ENCODE results near the gene RFPL2.
"Not testable (repeated sequence)": the region's sequence is repeated elsewhere in the genome, so short reads cannot be mapped to it uniquely, and the experiment has no call there.

RFPL2 gene

DNA sequence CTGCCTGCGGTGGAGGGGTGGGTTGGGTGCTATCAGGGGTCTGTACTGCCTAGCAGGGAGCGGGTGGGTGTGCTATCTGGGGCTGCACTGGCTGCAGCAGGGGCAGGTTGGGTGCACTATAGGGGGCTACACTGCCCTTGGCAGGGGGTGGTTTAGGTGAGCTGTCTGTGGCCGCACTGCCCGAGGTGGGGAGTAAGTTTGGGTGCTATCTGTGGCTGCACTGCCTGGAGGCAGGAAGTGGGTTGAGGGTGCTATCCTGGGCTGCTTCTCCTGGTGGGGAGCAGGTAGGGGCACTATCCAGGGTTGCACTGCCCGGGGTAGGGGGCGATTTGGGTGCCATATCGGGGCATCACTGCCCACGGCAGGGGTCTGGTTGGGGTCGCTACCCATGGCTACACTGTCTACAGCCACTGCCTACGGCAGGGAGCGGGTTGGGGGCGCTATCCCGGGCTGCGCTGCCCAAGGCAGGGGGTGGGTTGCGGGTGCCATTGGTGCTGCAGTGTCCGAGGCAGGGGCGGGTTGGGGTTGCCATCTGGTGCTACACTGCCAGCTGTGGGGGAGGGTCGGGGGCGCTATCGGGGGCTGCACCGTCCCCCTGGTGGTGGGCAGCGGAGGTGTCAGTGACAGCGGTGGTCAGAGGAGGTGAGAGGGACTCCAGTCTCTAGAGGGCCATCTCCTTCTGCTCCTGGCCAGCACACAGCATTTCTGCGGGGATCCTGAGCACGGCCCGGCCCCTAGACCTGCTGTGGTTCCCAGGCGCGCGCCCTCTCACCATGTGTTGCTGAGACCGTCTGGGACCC is 1.3 kb upstream of the RFPL2 start:
- peak; percentile 49 for DNase-seq (ENCODE audit: low spot score)

DNA sequence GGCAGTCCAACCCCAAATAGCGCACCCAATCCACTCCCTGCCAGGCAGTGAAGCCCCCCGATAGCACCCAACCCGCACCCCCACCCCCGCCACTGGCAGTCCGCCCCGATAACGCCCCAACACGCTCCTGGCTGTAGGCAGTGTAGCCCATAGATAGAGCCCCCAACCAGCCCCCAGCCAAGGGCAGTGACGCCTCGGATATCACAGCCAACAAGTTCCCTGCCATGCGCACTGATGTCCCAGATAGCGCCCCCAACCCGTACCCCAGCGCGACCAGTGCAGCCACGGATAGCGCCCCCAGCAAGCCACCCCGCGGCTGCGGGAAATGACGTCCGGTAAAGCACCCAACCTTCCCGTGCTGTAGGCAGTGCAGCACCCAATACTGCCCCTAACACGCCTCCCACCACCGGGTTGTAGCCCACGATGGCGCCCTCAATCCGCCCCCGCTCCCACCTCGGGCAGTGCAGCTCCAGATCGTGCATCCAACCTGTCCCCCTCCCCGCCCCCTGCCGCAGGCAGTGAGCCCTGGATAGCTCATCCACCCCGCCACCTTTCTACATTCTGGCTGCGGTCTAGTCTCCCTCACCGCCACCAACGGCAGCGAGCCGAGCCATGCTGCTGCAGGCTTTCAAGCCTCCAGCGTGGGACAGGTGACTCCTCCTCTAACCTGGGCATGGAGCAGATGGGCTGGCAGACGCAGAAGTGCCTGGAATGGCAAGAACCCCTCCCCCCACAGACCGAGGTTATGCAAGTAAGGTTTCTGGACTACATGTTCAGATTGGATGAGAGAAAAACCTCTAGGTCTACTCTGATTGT is 625 bp downstream of the RFPL2 start:
- DNase-seq (ENCODE audit: low spot score) = peak; percentile 77

DNA sequence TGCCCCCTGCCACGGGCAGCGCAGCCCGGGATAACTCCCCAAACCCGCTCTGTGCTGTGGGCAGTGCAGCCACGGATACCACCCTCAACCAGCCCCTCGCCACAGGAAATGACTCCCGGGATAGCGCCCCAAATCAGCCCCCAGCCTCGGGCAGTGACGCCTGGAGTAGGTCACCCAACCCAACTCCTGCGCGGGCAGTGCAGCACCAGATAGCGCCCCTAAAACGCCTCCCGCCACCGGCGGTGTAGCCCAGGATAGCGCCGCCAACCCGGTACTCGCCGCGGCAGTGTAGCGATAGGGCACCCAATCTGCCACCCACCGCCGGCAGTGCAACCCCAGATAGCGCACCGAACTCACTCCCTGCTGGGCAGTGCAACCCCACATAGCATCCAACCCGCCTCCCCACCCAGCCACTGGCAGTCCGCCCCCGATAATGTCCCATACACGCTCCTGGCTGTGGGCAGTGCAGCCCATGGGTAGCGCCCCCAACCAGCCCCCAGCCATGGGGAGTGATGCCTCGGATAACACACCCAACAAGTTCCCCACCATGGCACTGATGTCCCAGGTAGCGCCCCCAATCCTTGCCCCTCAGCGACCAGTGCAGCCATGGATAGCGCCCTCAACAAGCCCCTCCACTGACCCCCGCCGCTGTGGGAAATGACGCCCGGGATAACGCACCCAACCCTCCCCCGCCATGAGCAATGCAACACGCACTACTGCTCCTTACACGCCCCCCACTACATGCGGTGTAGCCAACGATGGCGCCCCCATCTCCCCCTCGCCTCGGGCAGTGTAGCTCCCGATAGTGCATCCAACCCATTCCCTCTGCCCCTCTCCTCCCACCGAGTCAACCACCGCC is 1.5 kb downstream of the RFPL2 start:
- peak; percentile 61 for DNase-seq (ENCODE audit: low spot score)

DNA sequence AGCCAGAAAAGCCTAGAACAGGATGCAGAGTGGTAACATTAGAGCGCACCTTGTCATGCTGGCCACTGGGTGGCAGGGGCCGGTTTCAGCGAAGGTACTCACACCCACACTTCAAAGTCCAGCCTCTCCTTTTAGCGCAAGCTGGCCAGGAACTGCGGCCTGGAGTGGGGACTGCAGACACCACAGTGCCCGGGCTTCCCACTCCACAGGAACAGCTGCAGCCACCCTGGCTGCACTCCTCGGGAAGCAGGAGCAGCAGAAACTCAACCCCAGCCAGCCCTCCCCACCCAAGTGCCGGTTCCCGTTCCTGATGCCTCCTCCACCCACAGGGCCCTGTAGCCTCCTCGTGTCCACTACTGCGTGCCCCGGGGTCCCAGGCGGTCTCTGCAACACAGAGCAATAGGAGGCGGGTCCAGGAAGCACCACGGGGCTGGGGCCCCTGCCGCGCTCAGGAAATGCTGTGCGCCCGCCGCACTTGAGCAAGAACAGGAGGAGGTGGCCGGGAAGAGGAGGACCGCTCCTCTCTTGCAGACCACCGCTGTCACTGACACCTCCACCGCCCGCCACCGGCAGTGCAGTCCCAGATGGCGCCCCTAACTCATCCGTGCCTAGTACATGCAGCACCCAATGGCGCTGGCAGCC is 2.2 kb downstream of the RFPL2 start:
- peak; percentile 62 for DNase-seq (ENCODE audit: low spot score)

DNA sequence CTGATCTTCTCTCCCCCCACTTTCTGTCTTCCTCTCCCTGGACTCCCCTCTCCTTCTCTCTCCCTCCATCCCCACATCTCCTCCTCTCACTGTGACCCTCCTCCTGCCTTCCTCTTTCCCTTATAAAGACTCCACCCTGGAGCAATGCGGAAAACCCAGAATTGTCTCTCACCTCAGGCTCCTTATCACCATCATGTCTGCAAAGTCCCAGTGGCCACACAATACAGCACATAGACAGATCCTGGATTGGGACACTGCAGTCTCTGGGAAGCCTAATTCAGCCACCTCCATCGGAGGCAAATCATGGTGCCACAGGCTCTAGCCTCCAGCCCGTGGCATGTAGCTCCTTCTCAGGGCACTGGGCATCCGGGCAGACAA is 2.7 kb downstream of the RFPL2 start:
- no peak for DNase-seq (ENCODE audit: low spot score)

DNA sequence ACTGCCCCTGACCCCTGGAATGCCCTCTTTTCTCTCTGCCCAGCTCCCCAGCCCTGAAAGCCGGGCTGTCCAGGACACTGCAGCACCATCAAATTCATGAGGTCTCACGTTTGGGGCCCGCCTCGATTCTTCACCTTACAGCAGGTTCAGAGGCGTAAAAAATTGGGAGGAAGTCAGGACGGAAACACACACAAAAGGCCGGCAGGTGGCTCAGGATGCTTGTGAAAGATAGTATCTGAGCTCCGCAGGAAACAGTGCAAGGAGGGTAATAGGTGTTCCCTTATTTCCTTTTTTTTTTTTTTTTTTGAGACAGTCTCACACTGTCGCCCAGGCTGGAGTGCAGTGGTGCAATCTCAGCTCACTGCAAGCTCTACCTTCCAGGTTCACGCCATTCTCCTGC is 4.1 kb downstream of the RFPL2 start:
- no peak for DNase-seq (ENCODE audit: low spot score)

DNA sequence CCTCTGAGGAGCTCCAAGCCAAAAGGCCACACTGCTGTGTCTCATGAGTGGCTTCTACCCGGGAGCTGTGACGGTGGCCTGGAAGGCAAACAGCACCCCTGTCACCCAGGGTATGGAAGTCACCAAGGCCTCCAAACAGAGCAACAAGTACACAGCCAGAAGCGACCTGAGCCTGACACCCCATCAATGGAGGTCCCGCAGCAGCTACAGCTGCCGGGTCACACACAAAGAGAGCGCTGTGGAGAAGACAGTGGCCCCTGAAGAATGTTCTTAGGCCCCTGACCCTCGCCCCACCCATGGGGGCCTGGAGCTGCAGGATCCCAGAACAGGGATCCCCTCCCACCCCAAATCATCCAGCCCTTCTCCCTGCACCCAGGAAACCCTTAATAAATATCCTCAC is 4.9 kb downstream of the RFPL2 start:
- no peak for DNase-seq (ENCODE audit: low spot score)

DNA sequence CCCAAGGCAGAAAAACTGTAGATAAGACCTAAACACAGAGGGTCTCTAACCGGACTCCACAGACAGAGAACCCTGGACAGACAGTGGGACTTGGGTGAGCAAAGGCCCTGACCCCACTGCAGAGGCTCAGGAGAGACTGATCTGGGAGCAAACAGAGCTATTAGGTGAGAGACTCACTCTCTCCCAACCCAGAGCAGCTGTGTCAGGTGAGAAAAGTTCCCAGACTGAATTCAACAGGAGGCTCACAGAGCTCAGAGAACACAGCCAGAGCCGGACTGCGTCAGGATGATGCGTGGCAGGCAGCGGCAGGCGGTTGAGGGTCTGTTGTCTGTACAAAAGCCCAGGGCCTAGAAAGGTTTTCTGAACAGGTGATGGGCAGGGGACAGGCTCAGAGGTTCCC is 5.5 kb downstream of the RFPL2 start:
- no peak for DNase-seq (ENCODE audit: low spot score)

DNA sequence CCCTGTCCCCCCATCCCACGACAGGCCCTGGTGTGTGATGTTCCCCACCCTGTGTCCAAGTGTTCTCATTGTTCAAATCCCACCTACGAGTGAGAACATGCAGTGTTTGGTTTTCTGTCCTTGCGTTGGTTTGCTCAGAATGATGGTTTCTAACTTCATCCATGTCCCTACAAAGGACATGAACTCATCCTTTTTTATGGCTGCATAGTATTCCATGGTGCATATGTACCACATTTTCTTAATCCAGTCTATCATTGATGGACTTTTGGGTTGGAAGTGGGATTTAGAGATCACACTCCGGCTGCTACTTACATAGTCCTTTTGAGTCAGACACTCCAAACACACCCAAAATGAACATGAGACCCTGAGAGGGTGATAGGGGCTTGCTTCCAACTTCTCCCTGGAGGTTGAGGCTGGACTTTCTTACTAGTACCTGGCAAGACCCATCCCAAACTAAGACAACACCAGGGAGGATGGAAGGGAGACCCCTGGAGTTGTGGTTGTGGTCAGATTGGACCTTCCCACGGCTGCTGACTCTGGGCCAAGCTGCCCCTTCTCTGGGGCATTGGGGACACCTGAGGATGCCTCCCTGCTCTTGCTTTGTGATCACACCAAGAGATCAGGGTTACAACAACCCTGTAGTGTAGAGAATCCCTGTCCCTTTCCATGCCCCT is 7.2 kb downstream of the RFPL2 start:
- not testable (repeated sequence) for DNase-seq (ENCODE audit: low spot score)

DNA sequence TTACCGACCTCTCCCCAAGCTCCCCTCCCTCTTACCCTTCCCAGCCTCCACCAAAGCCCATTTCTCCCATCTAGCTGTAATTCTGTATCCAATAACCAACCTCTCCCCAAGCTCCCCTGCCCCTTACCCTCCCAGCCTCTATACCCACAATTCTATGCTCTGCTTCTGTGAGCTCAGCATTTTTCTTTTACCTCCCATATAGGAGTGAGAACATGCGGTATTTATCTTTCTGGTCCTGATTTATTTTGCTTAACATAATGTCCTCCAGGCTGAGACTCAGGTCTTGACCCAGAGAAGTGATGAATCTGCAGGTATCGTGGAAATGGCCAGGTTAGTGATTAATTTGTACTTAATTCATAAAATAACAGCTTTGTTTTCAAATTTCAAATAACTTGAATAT is 9.0 kb downstream of the RFPL2 start:
- DNase-seq (ENCODE audit: low spot score) = not testable (repeated sequence)

DNA sequence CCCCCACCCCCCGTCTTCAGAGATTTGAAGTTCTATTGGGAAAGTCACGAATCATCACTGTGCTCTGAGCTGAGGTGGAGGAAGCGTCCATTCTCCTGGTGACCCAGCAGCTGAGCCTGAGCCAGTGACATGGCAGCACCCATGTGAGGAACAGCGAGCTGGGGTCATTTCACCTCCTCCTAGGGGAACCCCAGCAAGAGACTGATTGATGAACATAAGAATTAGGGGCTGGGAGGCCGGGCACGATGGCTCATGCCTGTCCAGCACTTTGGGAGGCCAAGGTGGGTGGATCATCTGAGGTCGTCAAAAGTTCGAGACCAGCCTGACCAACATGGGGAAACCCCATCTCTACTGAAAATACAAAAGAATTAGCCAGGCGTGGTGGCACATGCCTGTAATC is 11.5 kb downstream of the RFPL2 start:
- DNase-seq (ENCODE audit: low spot score) = not testable (repeated sequence)

DNA sequence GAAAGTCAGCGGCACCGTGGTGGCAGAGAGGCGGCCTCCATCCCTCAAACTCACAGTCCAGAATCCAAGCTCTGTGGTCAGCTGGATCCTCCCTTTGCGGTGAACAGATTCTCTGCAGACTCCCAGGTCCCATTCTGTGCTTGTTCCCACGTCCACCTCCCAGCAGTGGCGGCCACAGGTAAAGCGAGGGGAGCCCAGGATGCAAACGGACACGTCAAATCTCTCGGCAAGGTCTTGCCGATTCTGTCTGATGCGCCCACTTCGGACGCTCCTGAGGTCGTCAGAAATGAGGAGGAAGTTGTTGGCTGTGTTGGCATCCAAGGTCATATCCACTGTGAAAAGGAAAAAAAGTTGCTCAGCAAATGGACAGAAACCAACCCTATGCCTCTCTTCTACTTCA is 13.9 kb downstream of the RFPL2 start:
- DNase-seq (ENCODE audit: low spot score) = not testable (repeated sequence)

DNA sequence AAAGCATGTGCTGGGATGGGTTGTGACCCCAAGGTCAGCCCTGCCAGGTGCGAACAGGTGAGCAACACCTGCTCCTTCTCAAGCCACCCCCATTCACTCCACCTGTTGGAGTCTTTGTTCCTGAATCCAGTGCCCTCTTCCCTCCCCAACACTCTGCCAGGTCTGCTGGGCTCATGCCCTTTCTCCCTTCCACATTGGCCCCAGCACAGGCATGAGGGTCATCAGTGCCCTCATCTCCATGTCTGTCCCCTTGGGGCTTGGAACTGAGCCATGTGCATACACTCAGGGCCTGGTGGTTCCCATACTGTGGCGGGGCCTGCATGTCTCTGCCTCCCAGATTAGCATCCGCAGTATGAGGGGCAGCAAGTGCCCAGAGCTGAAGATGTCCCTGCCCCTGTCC is 19.1 kb downstream of the RFPL2 start:
- DNase-seq (ENCODE audit: low spot score) = no peak

DNA sequence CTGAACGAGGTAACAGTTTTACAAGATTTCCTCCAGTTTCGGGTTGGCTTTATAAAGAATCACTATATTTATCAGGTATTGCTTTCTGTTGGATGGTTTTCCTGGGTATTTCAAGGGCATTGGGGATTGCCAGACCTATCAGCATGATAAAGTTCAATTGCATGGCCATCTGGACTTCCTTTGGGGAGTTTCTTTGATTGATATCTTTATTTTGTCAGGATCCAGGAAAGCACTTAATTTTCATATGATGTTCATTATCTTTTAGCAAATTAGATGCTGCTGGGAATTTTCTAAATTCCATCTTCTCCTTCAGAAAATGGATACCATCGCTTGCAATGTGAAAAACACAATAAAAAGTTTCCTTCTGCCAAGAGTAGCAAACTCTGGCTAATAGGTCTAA is 21.2 kb downstream of the RFPL2 start:
- DNase-seq (ENCODE audit: low spot score) = no peak

DNA sequence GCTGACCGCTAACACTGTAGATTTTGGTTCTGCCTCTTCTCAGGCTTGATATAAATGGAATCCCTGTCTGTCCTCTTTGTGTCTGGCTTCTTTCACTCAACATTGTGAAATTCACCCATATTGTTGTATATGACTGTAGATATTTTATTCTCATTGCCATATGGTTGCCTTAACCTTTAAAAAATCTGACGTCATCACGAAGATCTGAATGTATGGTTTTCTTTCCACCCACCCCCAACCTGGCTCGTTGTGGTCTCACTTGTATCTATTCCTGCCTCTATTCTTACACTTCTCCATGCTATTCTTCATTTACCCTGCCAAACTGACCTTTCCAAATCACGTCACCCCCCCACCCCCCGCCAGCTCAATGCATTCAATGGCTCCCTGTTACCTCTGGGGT is 23.8 kb downstream of the RFPL2 start:
- DNase-seq (ENCODE audit: low spot score) = no peak

DNA sequence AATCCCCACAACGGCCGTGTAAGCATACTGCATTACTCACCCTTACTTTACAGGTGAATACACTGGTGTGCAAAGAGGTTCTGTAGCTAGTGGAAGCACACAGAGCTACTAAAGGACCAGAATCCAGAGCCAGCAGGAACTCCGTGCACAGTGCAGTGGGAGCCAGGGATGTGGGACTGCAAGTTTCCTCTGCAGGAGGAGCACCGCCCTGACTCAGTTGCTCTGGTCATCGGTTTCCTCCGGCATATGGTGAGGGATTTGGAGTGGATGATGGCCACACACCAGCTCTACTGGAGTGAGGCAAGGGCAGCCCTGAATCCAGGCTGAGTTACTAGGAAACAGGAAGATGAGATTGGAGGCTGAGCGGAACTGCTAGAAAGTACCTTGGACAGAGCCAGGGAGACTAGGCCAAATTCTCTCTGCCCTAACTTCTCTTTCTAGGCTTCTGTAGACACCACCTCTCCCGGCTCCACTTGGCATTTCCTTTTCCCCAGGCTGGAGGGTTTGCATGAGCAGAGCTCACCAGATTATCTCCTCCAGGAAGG is 27.6 kb downstream of the RFPL2 start:
- DNase-seq (ENCODE audit: low spot score) = no peak

DNA sequence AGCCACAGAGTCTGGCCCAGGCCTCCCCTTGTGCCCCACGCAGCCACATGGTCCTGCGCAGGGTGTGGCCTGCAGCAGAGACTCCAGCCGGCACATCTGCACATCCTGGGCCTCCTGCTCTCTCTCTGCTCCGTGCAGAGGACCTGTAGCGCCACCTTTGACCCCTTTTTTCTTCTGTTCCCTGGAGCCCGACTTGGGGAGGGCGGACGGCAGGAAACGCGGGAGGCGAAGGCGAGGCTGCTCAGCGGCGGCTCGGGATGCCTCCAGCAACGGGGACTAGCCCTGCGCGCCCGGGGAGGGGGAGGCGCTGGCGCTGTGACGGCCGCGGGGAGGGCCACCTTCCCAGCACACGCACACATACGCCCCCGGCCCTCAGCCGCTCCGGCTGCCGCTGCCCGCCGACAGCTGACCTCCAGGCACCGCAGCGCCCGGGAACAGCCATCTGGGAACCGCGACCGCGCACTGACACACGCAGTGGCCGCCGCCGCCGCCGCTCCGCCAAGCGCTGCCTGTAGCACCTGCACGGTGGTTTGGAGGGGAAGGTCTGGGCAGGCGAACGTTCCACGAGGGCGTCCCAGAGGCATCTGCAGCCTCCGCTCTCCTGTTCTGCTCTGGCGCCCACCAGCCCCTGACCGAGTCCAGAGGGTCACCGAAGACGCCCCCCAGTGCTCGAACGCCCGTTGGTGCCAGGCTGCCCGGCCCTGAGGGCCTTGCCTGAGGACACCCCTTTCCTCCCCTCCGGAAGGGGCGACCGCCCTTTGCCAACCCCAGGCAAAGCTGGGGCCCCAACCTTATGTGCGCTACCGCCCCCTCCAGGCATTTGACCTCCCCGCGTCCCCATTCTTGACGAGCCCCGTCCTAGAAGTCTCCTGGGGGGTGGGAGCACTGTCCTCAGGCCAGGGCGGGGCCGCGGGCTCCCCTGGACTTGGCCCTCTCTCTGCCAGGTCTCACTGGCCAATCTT is 28.9 kb downstream of the RFPL2 start:
- DNase-seq (ENCODE audit: low spot score) = peak; percentile 32

DNA sequence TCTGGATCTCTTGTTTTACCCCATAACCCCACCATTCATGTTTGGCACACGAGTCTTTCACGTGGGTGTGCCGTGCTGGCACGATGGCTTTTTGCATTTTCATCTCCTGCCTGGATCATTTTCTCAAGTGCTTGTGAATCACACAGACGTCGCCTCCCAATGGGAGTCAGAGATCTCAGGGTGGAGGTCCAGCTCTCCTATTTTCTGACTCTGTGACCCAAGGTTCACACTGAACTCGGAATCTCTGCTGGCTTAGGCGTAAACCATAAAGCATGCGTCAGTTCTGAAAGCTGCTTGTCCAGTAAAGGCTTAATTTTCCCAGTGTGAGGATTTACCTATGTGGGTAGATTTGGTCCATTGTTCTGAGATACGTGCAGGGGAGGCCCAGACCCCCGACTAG is 29.8 kb downstream of the RFPL2 start:
- no peak for DNase-seq (ENCODE audit: low spot score)

DNA sequence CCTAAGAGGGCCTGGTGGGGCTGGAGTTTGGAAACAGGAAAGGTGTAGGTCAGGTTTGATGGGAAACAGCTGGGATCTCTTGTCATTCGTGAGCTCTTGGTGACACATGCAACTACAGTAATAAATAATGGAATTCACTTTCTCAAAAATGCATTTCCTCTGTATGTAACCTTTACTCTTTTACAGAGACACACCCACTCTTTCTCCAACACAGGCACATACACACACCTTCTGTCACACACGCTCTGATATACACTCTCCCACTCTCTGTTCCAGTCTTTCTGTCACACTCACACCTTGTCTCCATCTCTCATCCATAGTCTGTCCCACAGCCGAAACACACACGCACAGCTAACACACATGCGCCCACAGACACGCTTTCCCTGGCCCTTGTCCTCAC is 39.2 kb downstream of the RFPL2 start:
- no peak for DNase-seq (ENCODE audit: low spot score)
